Tibial nerve (tissue), 4 donors: ENCODE results near the gene SHB. TPM values are rescaled to one million over a fixed set of nuclear protein-coding genes. Genes with fewer than 3 reads are reported as not detected.

ENCODE experiments used
- DNase-seq, 2 donors: peaks; one replicate each; pipeline ENCODE4 v3.0.0-alpha.2; 2019; ENCODE audit warnings: low spot score in 2 of 2
- H3K27ac ChIP-seq, 4 donors: fragments of 200-600 bp; sonication (generic) in 3 of 4; one replicate each; pipeline ENCODE4 v1.5.1; 2017 to 2019; ENCODE audit warnings: mild to moderate bottlenecking in 1 of 4
- H3K27me3 ChIP-seq, 2 donors: fragments of 200-600 bp; sonication (generic) in 1 of 2; one replicate each; pipeline versions ENCODE4 v1.5.1 to v1.6.0; 2017 to 2019
- H3K36me3 ChIP-seq, 3 donors: fragments of 200-600 bp; sonication (generic); one replicate each; pipeline ENCODE4 v1.5.1; 2018 to 2019
- H3K4me1 ChIP-seq, 4 donors: fragments of 200-600 bp; sonication (generic) in 3 of 4; one replicate each; pipeline ENCODE4 v1.5.1; 2017 to 2019
- H3K4me3 ChIP-seq, 4 donors: fragments of 200-600 bp; sonication (generic) in 3 of 4; one replicate each; pipeline ENCODE4 v1.5.1; 2017 to 2019; ENCODE audit warnings: mild to moderate bottlenecking in 1 of 4, moderate library complexity in 1 of 4
- H3K9me3 ChIP-seq, 4 donors: fragments of 200-600 bp; sonication (generic) in 3 of 4; one replicate each; pipeline ENCODE4 v1.5.1; 2017 to 2019
- CTCF ChIP-seq, 5 experiments: fragments of 200-600 bp in 3 of 5; fragments of 450-650 bp in 2 of 5; sonication (generic) in 3 of 5; IDR thresholded peaks; one replicate each; pipeline ENCODE4 v1.5.1; 2016 to 2019; ENCODE audit warnings: antibody characterized with exemption in 5 of 5, mild to moderate bottlenecking in 3 of 5, moderate library complexity in 2 of 5
- EP300 ChIP-seq, 2 donors: sonication (generic); formaldehyde crosslinking; IDR thresholded peaks; one replicate each; pipeline ENCODE4 v1.6.1; 2017; ENCODE audit warnings: antibody characterized with exemption in 2 of 2, mild to moderate bottlenecking in 1 of 2
- POLR2A ChIP-seq, 2 donors: fragments of 450-650 bp; IDR thresholded peaks; one replicate each; pipeline ENCODE4 v1.6.1; 2017; ENCODE audit warnings: antibody characterized with exemption in 2 of 2, mild to moderate bottlenecking in 2 of 2, moderate library complexity in 2 of 2
- WGBS, 2 donors: methylation state at CpG; one replicate each; pipeline ENCODE4 v1.1.5; 2018; 5-methylcytosine and 5-hydroxymethylcytosine counted together
- total RNA-seq, 4 donors: library from RNA; depleted of rRNA; stranded (reverse); fragments of >200 nt; gene quantifications; one replicate each; pipeline ENCODE4 v1.1.0, GENCODE V29; 2016

The SHB gene
- total RNA-seq, 4 donors from 2014 or later: 6.3 to 15.9 (median 11.6) TPM

- TF ChIP-seq EP300 (IDR thresholded peaks at IDR 0.05) (no peak), POLR2A (IDR thresholded peaks at IDR 0.05) (no peak), CTCF (IDR thresholded peaks at IDR 0.05) (no peak)
- no peaks in the 10 kb centered on the region for H3K36me3 ChIP-seq
- no peaks in the 10 kb centered on the region for H3K27me3 ChIP-seq
- no peak overlapping the region for H3K4me3 ChIP-seq
- peak overlapping the region in 1 of 4 donors; percentile 29 for H3K27ac ChIP-seq
- WGBS, 2 donors: 71 to 74% methylated on average over 4 of the region's 4 CpGs
- no peak for DNase-seq
- H3K9me3 ChIP-seq: no peaks in the 10 kb centered on the region
- peaks cover 0 to 29% (median 15%) of the 10 kb centered on the region in 4 donors for H3K4me1 ChIP-seq
Measured at GRCh38 chr9:38031594-38031993, 37.4 kb downstream of the SHB start.

- Histone ChIP-seq H3K27ac (no peak overlapping the region), H3K27me3 (no peaks in the 10 kb centered on the region), H3K9me3 (no peaks in the 10 kb centered on the region), H3K4me3 (no peak overlapping the region), H3K36me3 (no peaks in the 10 kb centered on the region), H3K4me1 (peaks cover 0 to 30% (median 23%) of the 10 kb centered on the region in 4 donors)
- 94 to 97% methylated on average over 3 of the region's 3 CpGs for WGBS, 2 donors
- TF ChIP-seq CTCF (IDR thresholded peaks at IDR 0.05): no peak
- DNase-seq: no peak
Measured at GRCh38 chr9:38030658-38031057, 38.4 kb downstream of the SHB start.

- Histone ChIP-seq H3K9me3 (no peaks in the 10 kb centered on the region), H3K36me3 (no peaks in the 10 kb centered on the region), H3K4me3 (no peak overlapping the region), H3K27ac (no peak overlapping the region), H3K27me3 (no peaks in the 10 kb centered on the region), H3K4me1 (peaks cover 0 to 31% (median 26%) of the 10 kb centered on the region in 4 donors)
- no peak for DNase-seq
- no peak for TF ChIP-seq CTCF (IDR thresholded peaks at IDR 0.05)
- TF ChIP-seq POLR2A (IDR thresholded peaks at IDR 0.05): no peak
- TF ChIP-seq EP300 (IDR thresholded peaks at IDR 0.05): no peak
- 83 to 89% methylated on average over 8 to 9 of the region's 9 CpGs for WGBS, 2 donors
Measured at GRCh38 chr9:38029915-38030638, 39.0 kb downstream of the SHB start.

GRCh38 chr9:38027714-38028113 is 41.3 kb downstream of the SHB start:
- no peaks in the 10 kb centered on the region for H3K27me3 ChIP-seq
- no peaks in the 10 kb centered on the region for H3K36me3 ChIP-seq
- WGBS, 2 donors: 90 to 94% methylated on average over 6 of the region's 6 CpGs
- no peaks in the 10 kb centered on the region for H3K9me3 ChIP-seq
- no peak overlapping the region for H3K4me3 ChIP-seq
- H3K27ac ChIP-seq: peak overlapping the region in 2 of 4 donors; percentile 38 to 73
- DNase-seq: no peak
- no peak for TF ChIP-seq EP300 (IDR thresholded peaks at IDR 0.05)
- TF ChIP-seq CTCF (IDR thresholded peaks at IDR 0.05): no peak
- no peak for TF ChIP-seq POLR2A (IDR thresholded peaks at IDR 0.05)
- H3K4me1 ChIP-seq: peaks cover 0 to 55% (median 44%) of the 10 kb centered on the region in 4 donors

- WGBS, 2 donors: 84 to 89% methylated on average over 6 of the region's 6 CpGs
- Histone ChIP-seq H3K9me3 (no peaks in the 10 kb centered on the region), H3K27me3 (no peaks in the 10 kb centered on the region), H3K4me3 (no peak overlapping the region), H3K27ac (peak overlapping the region in 3 of 4 donors; percentile 52 to 89 (median 73)), H3K36me3 (no peaks in the 10 kb centered on the region), H3K4me1 (peaks cover 0 to 57% (median 45%) of the 10 kb centered on the region in 4 donors)
- DNase-seq: no peak
- no peak for TF ChIP-seq CTCF (IDR thresholded peaks at IDR 0.05)
- no peak for TF ChIP-seq POLR2A (IDR thresholded peaks at IDR 0.05)
- TF ChIP-seq EP300 (IDR thresholded peaks at IDR 0.05): no peak
Measured at GRCh38 chr9:38026840-38027527, 42.0 kb downstream of the SHB start.
